Ascending aorta (tissue), 2 donors: ENCODE results near the gene DPAGT1. TPM values are rescaled to one million over a fixed set of nuclear protein-coding genes. Genes with fewer than 3 reads are reported as not detected.

ENCODE experiments used
- DNase-seq, 2 donors: peaks; one replicate each; pipeline ENCODE4 v3.0.0-alpha.2; 2019; ENCODE audit warnings: low spot score in 2 of 2
- H3K27ac ChIP-seq, 2 donors: fragments of 200-600 bp; sonication (generic); one replicate each; pipeline ENCODE4 v1.5.1; 2016 to 2017; ENCODE audit warnings: mild to moderate bottlenecking in 1 of 2
- H3K27me3 ChIP-seq: fragments of 200-600 bp; sonication (generic); one replicate; pipeline ENCODE4 v1.5.1; 2017
- H3K36me3 ChIP-seq, 2 donors: fragments of 200-600 bp; sonication (generic); one replicate each; pipeline ENCODE4 v1.5.1; 2016
- H3K4me1 ChIP-seq, 2 donors: fragments of 200-600 bp; sonication (generic); one replicate each; pipeline ENCODE4 v1.5.1; 2016 to 2017; ENCODE audit warnings: mild to moderate bottlenecking in 1 of 2
- H3K4me3 ChIP-seq, 2 donors: fragments of 200-600 bp; sonication (generic); one replicate each; pipeline ENCODE4 v1.5.1; 2016 to 2017; ENCODE audit warnings: mild to moderate bottlenecking in 1 of 2
- H3K9me3 ChIP-seq, 2 donors: fragments of 200-600 bp; sonication (generic); one replicate each; pipeline ENCODE4 v1.5.1; 2016
- CTCF ChIP-seq, 3 experiments: fragments of 200-600 bp in 2 of 3; fragments of 450-650 bp in 1 of 3; sonication (generic) in 2 of 3; IDR thresholded peaks; one replicate each; pipeline ENCODE4 v1.5.1; 2016 to 2019; ENCODE audit warnings: antibody characterized with exemption in 3 of 3, mild to moderate bottlenecking in 1 of 3, moderate library complexity in 1 of 3
- intact Hi-C: fragments of 100-400 bp; cut with DNase I; formaldehyde crosslinking; loops from one replicate; pipeline ENCODE4 v1.15.1; 2023
- total RNA-seq: library from RNA; depleted of rRNA; stranded (reverse); fragments of >200 nt; gene quantifications from one replicate; pipeline ENCODE4 v1.1.0, GENCODE V29; 2016

DPAGT1 gene
- total RNA-seq, 1 donor from 2014 or later: 61.9 TPM

DNA sequence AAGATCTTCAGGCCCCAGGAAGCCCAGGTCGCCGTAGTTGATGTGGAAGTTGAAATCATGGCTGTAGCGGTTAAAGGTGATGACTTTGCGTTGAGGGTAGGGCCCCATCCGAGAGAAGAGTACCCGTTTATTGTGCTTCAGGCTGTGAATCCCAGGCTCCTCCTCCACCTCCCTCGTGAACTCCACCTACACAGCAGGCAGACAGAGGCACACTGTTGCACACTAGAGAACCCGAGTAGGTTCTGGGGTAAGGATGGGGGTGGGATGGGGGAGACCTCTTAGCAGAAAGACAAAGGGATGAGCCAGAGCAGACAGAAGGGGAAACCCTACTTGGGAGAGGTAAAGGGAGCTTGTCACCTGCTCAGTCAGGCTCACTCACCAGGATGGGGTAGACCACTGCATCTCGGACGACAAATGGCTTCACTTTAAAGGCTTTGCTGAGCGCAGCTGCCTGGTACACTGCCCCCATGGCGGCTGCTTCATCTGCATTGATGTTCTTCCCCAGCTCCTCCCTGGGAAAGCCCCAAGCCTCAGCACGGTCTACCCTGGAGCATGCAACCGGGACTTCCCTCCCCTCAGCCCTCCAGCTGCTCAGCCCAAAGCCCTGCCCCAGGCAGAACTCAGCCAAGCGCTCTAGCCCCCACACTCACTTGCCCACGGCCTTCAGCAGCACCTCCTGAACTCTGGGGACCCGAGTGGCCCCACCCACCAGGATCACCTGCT lies 50.1 kb downstream of the DPAGT1 start:
- intact Hi-C loops: no loop called here
- Histone ChIP-seq H3K9me3 (no peaks in the 10 kb centered on the region), H3K36me3 (peaks cover 82 to 85% of the 10 kb centered on the region in 2 donors), H3K4me3 (no peak overlapping the region), H3K27ac (no peak overlapping the region), H3K4me1 (peaks cover 3% of the 10 kb centered on the region in 2 donors), H3K27me3 (no peaks in the 10 kb centered on the region)
- DNase-seq: no peak
- no peak for TF ChIP-seq CTCF (IDR thresholded peaks at IDR 0.05)

DNA sequence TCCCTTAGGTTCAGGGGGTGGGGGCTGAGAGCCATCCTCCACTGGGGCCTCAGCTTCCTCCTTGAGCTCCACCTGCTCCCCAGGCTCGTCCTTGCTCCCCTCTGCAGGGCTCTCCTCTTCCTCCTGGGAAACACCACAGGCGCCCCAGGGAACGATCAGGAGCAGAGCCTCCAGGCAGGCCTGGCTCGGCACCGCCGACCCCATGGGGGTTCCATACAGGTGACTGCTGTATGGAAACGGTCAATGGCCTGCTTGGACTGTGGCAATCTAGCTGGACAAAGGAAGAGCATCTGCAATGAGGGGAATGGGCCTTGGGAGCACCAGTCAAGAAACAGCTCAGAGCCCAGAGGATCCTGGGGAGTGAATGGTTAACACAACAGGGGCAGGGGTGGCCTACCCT lies 52.6 kb downstream of the DPAGT1 start:
- Histone ChIP-seq H3K4me3 (no peak overlapping the region), H3K27ac (no peak overlapping the region), H3K4me1 (no peaks in the 10 kb centered on the region), H3K36me3 (peaks cover 85 to 86% of the 10 kb centered on the region in 2 donors), H3K27me3 (no peaks in the 10 kb centered on the region), H3K9me3 (no peaks in the 10 kb centered on the region)
- DNase-seq: no peak
- intact Hi-C loops: no loop called here
- no peak for TF ChIP-seq CTCF (IDR thresholded peaks at IDR 0.05)

- Histone ChIP-seq H3K9me3 (no peaks in the 10 kb centered on the region), H3K36me3 (peaks cover 80 to 81% of the 10 kb centered on the region in 2 donors), H3K4me1 (no peaks in the 10 kb centered on the region), H3K27ac (no peak overlapping the region), H3K4me3 (no peak overlapping the region), H3K27me3 (no peaks in the 10 kb centered on the region)
- no peak for TF ChIP-seq CTCF (IDR thresholded peaks at IDR 0.05)
- intact Hi-C loops: no loop called here
- DNase-seq: no peak
Observed at GRCh38 chr11:119048644-119049043, 53.0 kb downstream of the DPAGT1 start.

DNA sequence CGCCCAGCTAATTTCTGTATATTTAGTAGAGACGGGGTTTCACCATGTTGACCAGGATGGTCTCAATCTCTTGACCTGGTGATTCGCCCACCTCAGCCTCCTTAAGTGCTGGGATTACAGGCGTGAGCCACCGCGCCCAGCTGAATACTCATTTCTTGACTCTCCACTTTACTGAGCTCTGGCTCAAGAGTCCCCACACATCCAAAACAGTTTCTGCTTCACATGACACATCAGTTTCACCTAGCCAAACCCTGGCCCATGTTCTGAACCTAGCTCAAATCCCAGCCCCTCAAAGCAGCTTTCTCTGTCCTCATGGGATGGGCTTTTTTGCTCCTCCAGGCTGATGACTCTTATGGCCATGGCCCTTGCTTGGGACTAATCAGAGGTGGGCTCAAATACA lies 54.4 kb downstream of the DPAGT1 start:
- Histone ChIP-seq H3K27me3 (no peaks in the 10 kb centered on the region), H3K27ac (no peak overlapping the region), H3K4me1 (no peaks in the 10 kb centered on the region), H3K4me3 (no peak overlapping the region), H3K9me3 (no peaks in the 10 kb centered on the region), H3K36me3 (peaks cover 66 to 67% of the 10 kb centered on the region in 2 donors)
- no peak for DNase-seq
- TF ChIP-seq CTCF (IDR thresholded peaks at IDR 0.05): no peak
- intact Hi-C loops: no loop called here

Other genes with a start within 250 kb of the DPAGT1 start
- gene CXCR5, start 218.0 kb downstream of the DPAGT1 start, total RNA-seq: not detected
- gene BCL9L, start 175.9 kb downstream of the DPAGT1 start, total RNA-seq: 46.5 TPM
- not detected for gene UPK2, start 145.6 kb downstream of the DPAGT1 start, total RNA-seq
- not detected for gene FOXR1, start 130.1 kb downstream of the DPAGT1 start, total RNA-seq
- gene CENATAC, start 103.7 kb downstream of the DPAGT1 start, total RNA-seq: 67.7 TPM
- 857 TPM for gene RPS25, start 83.5 kb downstream of the DPAGT1 start, total RNA-seq
- gene TRAPPC4, start 83.1 kb downstream of the DPAGT1 start, total RNA-seq: 41.0 TPM
- 21.2 TPM for gene SLC37A4, start 71.0 kb downstream of the DPAGT1 start, total RNA-seq
- gene HYOU1, start 44.6 kb downstream of the DPAGT1 start, total RNA-seq: 98.4 TPM
- gene VPS11, start 34.0 kb downstream of the DPAGT1 start, total RNA-seq: 23.4 TPM
- gene HMBS, start 17.0 kb downstream of the DPAGT1 start, total RNA-seq: 82.8 TPM
- 16.7 TPM for gene C2CD2L, start 5.5 kb upstream of the DPAGT1 start, total RNA-seq
- gene HINFP, start 19.7 kb upstream of the DPAGT1 start, total RNA-seq: 36.5 TPM
- gene ABCG4, start 47.2 kb upstream of the DPAGT1 start, total RNA-seq: not detected
- 35.9 TPM for gene NLRX1, start 66.9 kb upstream of the DPAGT1 start, total RNA-seq
- not detected for gene NHERF4, start 83.6 kb upstream of the DPAGT1 start, total RNA-seq
- gene CBL, start 104.5 kb upstream of the DPAGT1 start, total RNA-seq: 21.6 TPM
- 2,975 TPM for gene MCAM, start 215.3 kb upstream of the DPAGT1 start, total RNA-seq
- gene RNF26, start 232.7 kb upstream of the DPAGT1 start, total RNA-seq: 16.8 TPM
- 95.8 TPM for gene C1QTNF5, start 239.0 kb upstream of the DPAGT1 start, total RNA-seq
- gene MFRP, start 244.9 kb upstream of the DPAGT1 start, total RNA-seq: not detected